A549 (cell line): ENCODE data around the gene TIGD3.

ENCODE experiments used
- BHLHE40 ChIP-seq: IDR thresholded peaks from 2 replicates; pipeline ENCODE4 v1.6.1; 2012; ENCODE audit warnings: low read depth, low read length, inconsistent platforms
- CEBPB ChIP-seq, 2 experiments: fragments of >200 bp in 1 of 2; sonication (Bioruptor Twin) in 1 of 2; formaldehyde crosslinking in 1 of 2; IDR thresholded peaks; 2 replicates each; pipeline ENCODE4 v1.6.1; 2012 to 2016
- E2F6 ChIP-seq: IDR thresholded peaks from 2 replicates; pipeline ENCODE4 v1.6.1; 2012; ENCODE audit warnings: low read depth, borderline replicate concordance
- ESRRA ChIP-seq: fragments of 150-350 bp; IDR thresholded peaks from 2 replicates; pipeline ENCODE4 v1.6.1; 2014; ENCODE audit warnings: mild to moderate bottlenecking, low read length, borderline replicate concordance
- JUNB ChIP-seq: fragments of >200 bp; sonication (Bioruptor Twin); formaldehyde crosslinking; IDR thresholded peaks from 2 replicates; pipeline ENCODE4 v1.6.1; 2016
- POLR2A ChIP-seq: IDR thresholded peaks from 2 replicates; pipeline ENCODE4 v1.6.1; 2012; ENCODE audit warnings: mild to moderate bottlenecking, low read length
- TF ChIP-seq, protein P1 (sequence below): fragments of >200 bp; sonication (Bioruptor Twin); formaldehyde crosslinking; IDR thresholded peaks from 3 replicates; pipeline ENCODE4 v1.5.1; 2016

GRCh38 chr11:65310215-65310614, 44.3 kb upstream of the TIGD3 start:
- TF ChIP-seq, protein P1, sequence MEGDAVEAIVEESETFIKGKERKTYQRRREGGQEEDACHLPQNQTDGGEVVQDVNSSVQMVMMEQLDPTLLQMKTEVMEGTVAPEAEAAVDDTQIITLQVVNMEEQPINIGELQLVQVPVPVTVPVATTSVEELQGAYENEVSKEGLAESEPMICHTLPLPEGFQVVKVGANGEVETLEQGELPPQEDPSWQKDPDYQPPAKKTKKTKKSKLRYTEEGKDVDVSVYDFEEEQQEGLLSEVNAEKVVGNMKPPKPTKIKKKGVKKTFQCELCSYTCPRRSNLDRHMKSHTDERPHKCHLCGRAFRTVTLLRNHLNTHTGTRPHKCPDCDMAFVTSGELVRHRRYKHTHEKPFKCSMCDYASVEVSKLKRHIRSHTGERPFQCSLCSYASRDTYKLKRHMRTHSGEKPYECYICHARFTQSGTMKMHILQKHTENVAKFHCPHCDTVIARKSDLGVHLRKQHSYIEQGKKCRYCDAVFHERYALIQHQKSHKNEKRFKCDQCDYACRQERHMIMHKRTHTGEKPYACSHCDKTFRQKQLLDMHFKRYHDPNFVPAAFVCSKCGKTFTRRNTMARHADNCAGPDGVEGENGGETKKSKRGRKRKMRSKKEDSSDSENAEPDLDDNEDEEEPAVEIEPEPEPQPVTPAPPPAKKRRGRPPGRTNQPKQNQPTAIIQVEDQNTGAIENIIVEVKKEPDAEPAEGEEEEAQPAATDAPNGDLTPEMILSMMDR = no peak
- TF ChIP-seq ESRRA = no peak
- TF ChIP-seq POLR2A = no peak
- TF ChIP-seq BHLHE40 = no peak
- TF ChIP-seq JUNB = no peak
- no peak for TF ChIP-seq E2F6
- TF ChIP-seq CEBPB (IDR thresholded peaks at IDR 0.05) = no peak
